ENCODE results near the gene RGS16. TPM values are rescaled to one million over a fixed set of nuclear protein-coding genes. Genes with fewer than 3 reads are reported as not detected.

The RGS16 gene
- total RNA-seq, 2 experiments from 2014 or later: 20.1 to 29.5 TPM

GRCh38 chr1:182598296-182598695 lies 5.9 kb downstream of the RGS16 start:
- H3K4me1 ChIP-seq (ENCODE audit: insufficient read depth, low read length, poor library complexity, severe bottlenecking): peaks cover 40% of the 10 kb centered on the region
- no peak for TF ChIP-seq EZH2phosphoT487 (IDR thresholded peaks at IDR 0.05; ENCODE audit: borderline replicate concordance, low read depth, low read length)
- H3K9me2 ChIP-seq (ENCODE audit: insufficient read depth, low read length): no peaks in the 10 kb centered on the region
- peaks cover 21% of the 10 kb centered on the region; the same call in 1 of the 2 replicates for H4K20me1 ChIP-seq (ENCODE audit: insufficient read depth, low read length)
- ChIA-PET POLR2A (interaction anchor here (0.5 to 1.4 kb wide), 8 partner anchors 10 to 190 kb away, joined by 3 to 9 read pairs (median 4); no protein-coding TSS in a partner anchor), CTCF (ENCODE audit: unreplicated experiment) (interaction anchor here (1.0 to 12.7 kb wide), 4 partner anchors 10 to 199 kb away, joined by 3 to 189 read pairs (median 4); no protein-coding TSS in a partner anchor)
- peaks cover 52% of the 10 kb centered on the region for H3K36me3 ChIP-seq (ENCODE audit: insufficient read depth, low read length)
- no peak for DNase-seq (ENCODE audit: low spot score)
- intact Hi-C loops (cut with micrococcal nuclease; ENCODE audit: unreplicated experiment): no loop called here
- no peak overlapping the region for H3K4me2 ChIP-seq (ENCODE audit: low read length)
- H3K79me2 ChIP-seq (ENCODE audit: insufficient read depth, low read depth, low read length): peaks cover 34% of the 10 kb centered on the region
- no peak overlapping the region for H3K27ac ChIP-seq (ENCODE audit: low read depth, low read length, poor library complexity, severe bottlenecking)
- no peak overlapping the region for H2AFZ ChIP-seq (ENCODE audit: low read length)
- no peak overlapping the region for H3K4me3 ChIP-seq (ENCODE audit: low read depth, low read length, poor library complexity, severe bottlenecking)
- no TSS peak for BruUV-seq (replicated peaks)
- H3K9me3 ChIP-seq (ENCODE audit: low read length): no peaks in the 10 kb centered on the region

- no peak overlapping the region for H3K4me3 ChIP-seq (ENCODE audit: low read depth, low read length, poor library complexity, severe bottlenecking)
- POLR2A ChIA-PET: interaction anchor here (4.6 kb wide), 1 partner anchor 186 kb away, joined by 26 read pairs; no protein-coding TSS in a partner anchor
- H3K36me3 ChIP-seq (ENCODE audit: insufficient read depth, low read length): peaks cover 39% of the 10 kb centered on the region
- H4K20me1 ChIP-seq (ENCODE audit: insufficient read depth, low read length): peaks cover 10% of the 10 kb centered on the region; the same call in 1 of the 2 replicates
- no peaks in the 10 kb centered on the region for H3K9me2 ChIP-seq (ENCODE audit: insufficient read depth, low read length)
- peaks cover 21% of the 10 kb centered on the region; the same call in 1 of the 2 replicates for H3K79me2 ChIP-seq (ENCODE audit: insufficient read depth, low read depth, low read length)
- no peak overlapping the region for H3K27ac ChIP-seq (ENCODE audit: low read depth, low read length, poor library complexity, severe bottlenecking)
- no TSS peak for BruUV-seq (replicated peaks)
- peaks cover 30% of the 10 kb centered on the region for H3K4me1 ChIP-seq (ENCODE audit: insufficient read depth, low read length, poor library complexity, severe bottlenecking)
- CTCF ChIA-PET (ENCODE audit: unreplicated experiment): interaction anchor here (12.7 kb wide), 1 partner anchor 188 kb away, joined by 189 read pairs; no protein-coding TSS in a partner anchor
- no peak overlapping the region for H3K4me2 ChIP-seq (ENCODE audit: low read length)
- H2AFZ ChIP-seq (ENCODE audit: low read length): no peak overlapping the region
- H3K9me3 ChIP-seq (ENCODE audit: low read length): no peaks in the 10 kb centered on the region
- TF ChIP-seq, protein P1, sequence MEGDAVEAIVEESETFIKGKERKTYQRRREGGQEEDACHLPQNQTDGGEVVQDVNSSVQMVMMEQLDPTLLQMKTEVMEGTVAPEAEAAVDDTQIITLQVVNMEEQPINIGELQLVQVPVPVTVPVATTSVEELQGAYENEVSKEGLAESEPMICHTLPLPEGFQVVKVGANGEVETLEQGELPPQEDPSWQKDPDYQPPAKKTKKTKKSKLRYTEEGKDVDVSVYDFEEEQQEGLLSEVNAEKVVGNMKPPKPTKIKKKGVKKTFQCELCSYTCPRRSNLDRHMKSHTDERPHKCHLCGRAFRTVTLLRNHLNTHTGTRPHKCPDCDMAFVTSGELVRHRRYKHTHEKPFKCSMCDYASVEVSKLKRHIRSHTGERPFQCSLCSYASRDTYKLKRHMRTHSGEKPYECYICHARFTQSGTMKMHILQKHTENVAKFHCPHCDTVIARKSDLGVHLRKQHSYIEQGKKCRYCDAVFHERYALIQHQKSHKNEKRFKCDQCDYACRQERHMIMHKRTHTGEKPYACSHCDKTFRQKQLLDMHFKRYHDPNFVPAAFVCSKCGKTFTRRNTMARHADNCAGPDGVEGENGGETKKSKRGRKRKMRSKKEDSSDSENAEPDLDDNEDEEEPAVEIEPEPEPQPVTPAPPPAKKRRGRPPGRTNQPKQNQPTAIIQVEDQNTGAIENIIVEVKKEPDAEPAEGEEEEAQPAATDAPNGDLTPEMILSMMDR (conservative IDR thresholded peaks at IDR 0.05; ENCODE audit: low read length): no peak
- TF ChIP-seq EZH2phosphoT487 (IDR thresholded peaks at IDR 0.05; ENCODE audit: borderline replicate concordance, low read depth, low read length): no peak
- intact Hi-C loops (cut with micrococcal nuclease; ENCODE audit: unreplicated experiment): no loop called here
- no peak for DNase-seq (ENCODE audit: low spot score)
These were observed 7.3 kb downstream of the RGS16 start for GRCh38 chr1:182596934-182597333.

DNA sequence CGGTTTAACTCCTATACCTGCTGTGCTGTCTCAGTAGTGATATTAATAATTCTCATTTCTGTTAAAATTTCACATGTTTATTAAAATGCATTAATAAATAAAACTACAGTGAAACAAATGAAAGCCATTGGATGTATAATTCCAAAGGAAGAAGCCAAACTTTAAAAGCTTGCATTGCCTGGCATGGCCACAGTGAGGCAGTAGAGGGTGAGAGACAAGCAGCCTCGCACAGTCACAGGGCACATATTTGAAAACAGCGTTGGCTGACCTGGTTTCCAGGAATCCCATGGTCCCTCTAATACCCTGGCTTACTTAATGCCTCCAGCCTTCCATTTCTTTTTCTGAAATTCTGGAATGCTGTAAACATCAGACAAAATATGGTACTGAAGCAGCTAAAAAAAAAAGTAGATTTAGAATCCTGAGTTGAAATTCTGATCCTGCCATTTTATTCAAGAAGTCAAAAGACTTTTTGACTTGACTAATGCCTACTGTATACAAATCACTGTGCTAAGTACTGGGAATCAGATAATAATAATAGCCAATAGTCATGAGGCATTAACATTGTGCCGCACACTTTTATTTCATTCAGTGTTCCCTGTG lies 8.4 kb downstream of the RGS16 start:
- Histone ChIP-seq H3K4me3 (ENCODE audit: low read depth, low read length, poor library complexity, severe bottlenecking) (no peak overlapping the region), H4K20me1 (ENCODE audit: insufficient read depth, low read length) (peaks cover 5% of the 10 kb centered on the region; the same call in 1 of the 2 replicates), H3K4me2 (ENCODE audit: low read length) (no peak overlapping the region), H3K9me2 (ENCODE audit: insufficient read depth, low read length) (no peaks in the 10 kb centered on the region), H3K36me3 (ENCODE audit: insufficient read depth, low read length) (peaks cover 27% of the 10 kb centered on the region), H3K4me1 (ENCODE audit: insufficient read depth, low read length, poor library complexity, severe bottlenecking) (peaks cover 18% of the 10 kb centered on the region), H3K27ac (ENCODE audit: low read depth, low read length, poor library complexity, severe bottlenecking) (no peak overlapping the region), H3K79me2 (ENCODE audit: insufficient read depth, low read depth, low read length) (peaks cover 10% of the 10 kb centered on the region; the same call in 1 of the 2 replicates), H2AFZ (ENCODE audit: low read length) (no peak overlapping the region), H3K9me3 (ENCODE audit: low read length) (no peaks in the 10 kb centered on the region)
- CTCF ChIA-PET (ENCODE audit: unreplicated experiment): interaction anchor here (12.7 kb wide), 1 partner anchor 189 kb away, joined by 189 read pairs; no protein-coding TSS in a partner anchor
- DNase-seq (ENCODE audit: low spot score): peak; percentile 63
- intact Hi-C loops (cut with micrococcal nuclease; ENCODE audit: unreplicated experiment): loop anchor here (1.0 to 2.0 kb wide), 2 partner anchors 149 to 189 kb away; no protein-coding TSS in a partner anchor
- no TSS peak for BruUV-seq (replicated peaks)
- TF ChIP-seq, protein P1 (conservative IDR thresholded peaks at IDR 0.05; ENCODE audit: low read length): peak; percentile 99
- TF ChIP-seq EZH2phosphoT487 (IDR thresholded peaks at IDR 0.05; ENCODE audit: borderline replicate concordance, low read depth, low read length): no peak
- POLR2A ChIA-PET: interaction anchor here (0.6 to 4.6 kb wide), 9 partner anchors 24 to 201 kb away, joined by 3 to 26 read pairs (median 4); no protein-coding TSS in a partner anchor

Measured in OCI-LY7 (cell line).